A673 (cell line): ENCODE data around the gene KYAT1.
"Not testable (repeated sequence)": the region's sequence is repeated elsewhere in the genome, so short reads cannot be mapped to it uniquely, and the experiment has no call there.

ENCODE experiments used
- EZH2 ChIP-seq: fragments of 200-600 bp; sonication (generic); IDR thresholded peaks from 2 replicates; pipeline ENCODE4 v1.6.1; 2017; ENCODE audit warnings: borderline replicate concordance, low read depth, mild to moderate bottlenecking, mixed read lengths, antibody characterized with exemption, low read length; ENCODE audit not compliant: poor library complexity, severe bottlenecking
- TF ChIP-seq, protein P1 (sequence below): fragments of 300-800, 200-600 bp; sonication (generic); conservative IDR thresholded peaks from 2 replicates; pipeline ENCODE4 v1.5.1; 2017; ENCODE audit warnings: low read depth, mild to moderate bottlenecking, antibody characterized with exemption, low read length, moderate library complexity, mixed read lengths

DNA sequence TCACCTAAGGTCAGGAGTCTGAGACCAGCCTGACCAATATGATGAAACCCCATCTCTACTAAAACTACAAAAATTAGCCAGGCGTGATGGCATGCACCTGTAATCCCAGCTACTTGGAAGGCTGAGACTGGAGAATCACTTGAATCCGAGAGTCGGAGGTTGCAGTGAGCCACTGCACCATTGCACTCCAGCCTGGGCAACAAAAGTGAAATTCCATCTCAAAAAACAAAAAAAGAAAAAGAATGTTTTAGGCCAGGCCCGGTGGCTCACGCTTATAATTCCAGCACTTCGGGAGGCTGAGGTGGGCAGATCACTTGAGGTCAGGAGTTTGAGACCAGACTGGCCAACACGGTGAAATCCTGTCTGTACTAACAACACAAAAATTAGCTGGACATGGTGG lies 23.3 kb downstream of the KYAT1 start:
- not testable (repeated sequence) for TF ChIP-seq EZH2
- TF ChIP-seq, protein P1, sequence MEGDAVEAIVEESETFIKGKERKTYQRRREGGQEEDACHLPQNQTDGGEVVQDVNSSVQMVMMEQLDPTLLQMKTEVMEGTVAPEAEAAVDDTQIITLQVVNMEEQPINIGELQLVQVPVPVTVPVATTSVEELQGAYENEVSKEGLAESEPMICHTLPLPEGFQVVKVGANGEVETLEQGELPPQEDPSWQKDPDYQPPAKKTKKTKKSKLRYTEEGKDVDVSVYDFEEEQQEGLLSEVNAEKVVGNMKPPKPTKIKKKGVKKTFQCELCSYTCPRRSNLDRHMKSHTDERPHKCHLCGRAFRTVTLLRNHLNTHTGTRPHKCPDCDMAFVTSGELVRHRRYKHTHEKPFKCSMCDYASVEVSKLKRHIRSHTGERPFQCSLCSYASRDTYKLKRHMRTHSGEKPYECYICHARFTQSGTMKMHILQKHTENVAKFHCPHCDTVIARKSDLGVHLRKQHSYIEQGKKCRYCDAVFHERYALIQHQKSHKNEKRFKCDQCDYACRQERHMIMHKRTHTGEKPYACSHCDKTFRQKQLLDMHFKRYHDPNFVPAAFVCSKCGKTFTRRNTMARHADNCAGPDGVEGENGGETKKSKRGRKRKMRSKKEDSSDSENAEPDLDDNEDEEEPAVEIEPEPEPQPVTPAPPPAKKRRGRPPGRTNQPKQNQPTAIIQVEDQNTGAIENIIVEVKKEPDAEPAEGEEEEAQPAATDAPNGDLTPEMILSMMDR: not testable (repeated sequence)
